Uterus (tissue), 2 donors: Measurements from ENCODE around the gene SDSL.

Experiments used
- POLR2A ChIP-seq, 2 donors: fragments of 450-650 bp; IDR thresholded peaks; one replicate each; pipeline ENCODE4 v1.6.1; 2016; ENCODE audit warnings: antibody characterized with exemption in 2 of 2, mild to moderate bottlenecking in 1 of 2, moderate library complexity in 1 of 2
- TF ChIP-seq, protein P1 (sequence below), 4 experiments: fragments of 200-600 bp in 2 of 4; fragments of 450-650 bp in 2 of 4; sonication (generic) in 2 of 4; IDR thresholded peaks; one replicate each; pipeline ENCODE4 v1.5.1; 2016 to 2019; ENCODE audit warnings: antibody characterized with exemption in 4 of 4, mild to moderate bottlenecking in 2 of 4, moderate library complexity in 1 of 4

DNA sequence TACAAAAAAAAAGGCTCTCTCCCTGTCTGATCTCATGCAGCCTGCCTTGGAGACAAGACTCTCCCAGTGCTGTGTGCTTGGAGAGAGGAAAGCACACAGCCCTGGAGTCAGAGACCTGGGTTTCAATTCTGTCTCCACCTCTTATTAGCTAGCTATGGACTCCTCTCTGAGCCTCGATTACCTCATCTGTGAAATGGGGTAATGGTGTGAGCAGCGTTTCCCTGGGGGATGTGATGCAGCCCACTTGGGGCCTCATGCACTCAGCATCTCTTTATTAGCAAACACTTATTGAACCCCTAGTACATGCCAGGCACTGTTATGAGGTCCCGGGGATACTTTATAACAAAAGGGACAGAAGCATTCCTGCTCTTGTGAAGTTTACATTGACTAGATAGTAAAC, 31.0 kb upstream of the SDSL start:
- TF ChIP-seq, protein P1, sequence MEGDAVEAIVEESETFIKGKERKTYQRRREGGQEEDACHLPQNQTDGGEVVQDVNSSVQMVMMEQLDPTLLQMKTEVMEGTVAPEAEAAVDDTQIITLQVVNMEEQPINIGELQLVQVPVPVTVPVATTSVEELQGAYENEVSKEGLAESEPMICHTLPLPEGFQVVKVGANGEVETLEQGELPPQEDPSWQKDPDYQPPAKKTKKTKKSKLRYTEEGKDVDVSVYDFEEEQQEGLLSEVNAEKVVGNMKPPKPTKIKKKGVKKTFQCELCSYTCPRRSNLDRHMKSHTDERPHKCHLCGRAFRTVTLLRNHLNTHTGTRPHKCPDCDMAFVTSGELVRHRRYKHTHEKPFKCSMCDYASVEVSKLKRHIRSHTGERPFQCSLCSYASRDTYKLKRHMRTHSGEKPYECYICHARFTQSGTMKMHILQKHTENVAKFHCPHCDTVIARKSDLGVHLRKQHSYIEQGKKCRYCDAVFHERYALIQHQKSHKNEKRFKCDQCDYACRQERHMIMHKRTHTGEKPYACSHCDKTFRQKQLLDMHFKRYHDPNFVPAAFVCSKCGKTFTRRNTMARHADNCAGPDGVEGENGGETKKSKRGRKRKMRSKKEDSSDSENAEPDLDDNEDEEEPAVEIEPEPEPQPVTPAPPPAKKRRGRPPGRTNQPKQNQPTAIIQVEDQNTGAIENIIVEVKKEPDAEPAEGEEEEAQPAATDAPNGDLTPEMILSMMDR (IDR thresholded peaks at IDR 0.05): no peak
- TF ChIP-seq POLR2A (IDR thresholded peaks at IDR 0.05): no peak
